Urothelium cell line (cell line): ENCODE results near the gene DENND6B.
"Not testable (repeated sequence)": the region's sequence is repeated elsewhere in the genome, so short reads cannot be mapped to it uniquely, and the experiment has no call there.

Experiments used
- DNase-seq: peaks from one replicate; pipeline ENCODE4 v3.0.0; 2011; ENCODE audit warnings: low spot score, mixed read lengths
- FAIRE-seq: peaks from 2 replicates; lab custom pipeline; 2011; peaks lifted over from hg19 to GRCh38; lab: Jason Lieb, UNC

DENND6B gene

GRCh38 chr22:50339945-50340879 lies 13.4 kb upstream of the DENND6B start:
- DNase-seq: no peak
- FAIRE-seq: peak; percentile 100

- FAIRE-seq (no peak), DNase-seq (no peak)
Observed at GRCh38 chr22:50338860-50339462, 12.1 kb upstream of the DENND6B start.

- DNase-seq (no peak), FAIRE-seq (no peak)
Observed at GRCh38 chr22:50338042-50338573, 11.3 kb upstream of the DENND6B start.

- DNase-seq (no peak), FAIRE-seq (no peak)
Observed at GRCh38 chr22:50337262-50338041, 10.6 kb upstream of the DENND6B start.

GRCh38 chr22:50334433-50334832 lies 7.6 kb upstream of the DENND6B start:
- not testable (repeated sequence) for DNase-seq, FAIRE-seq

GRCh38 chr22:50329236-50329635 lies 2.4 kb upstream of the DENND6B start:
- FAIRE-seq (no peak), DNase-seq (no peak)

- FAIRE-seq: peak; percentile 17
- DNase-seq: no peak
Observed at GRCh38 chr22:50327711-50328019, 853 bp upstream of the DENND6B start.

GRCh38 chr22:50326225-50326955 lies 422 bp downstream of the DENND6B start:
- DNase-seq: no peak

GRCh38 chr22:50325444-50326224 lies 1.2 kb downstream of the DENND6B start:
- DNase-seq (no peak), FAIRE-seq (peak; percentile 23)

More at GRCh38 chr22:50326225-50326955, 422 bp downstream of the DENND6B start:
- no peak for FAIRE-seq

- DNase-seq: no peak
- FAIRE-seq: peak; percentile 80
Observed at GRCh38 chr22:50323900-50324299, 2.9 kb downstream of the DENND6B start.

GRCh38 chr22:50322382-50323104 lies 4.3 kb downstream of the DENND6B start:
- not testable (repeated sequence) for DNase-seq, FAIRE-seq

- no peak for DNase-seq
- FAIRE-seq: no peak
Observed at GRCh38 chr22:50320671-50321325, 6.0 kb downstream of the DENND6B start.

- DNase-seq (no peak), FAIRE-seq (peak; percentile 5)
Observed at GRCh38 chr22:50320116-50320515, 6.7 kb downstream of the DENND6B start.

GRCh38 chr22:50319503-50319951 lies 7.3 kb downstream of the DENND6B start:
- DNase-seq: no peak
- FAIRE-seq: no peak

GRCh38 chr22:50318698-50319411 lies 8.0 kb downstream of the DENND6B start:
- DNase-seq: no peak
- peak; percentile 17 for FAIRE-seq

- no peak for DNase-seq
- no peak for FAIRE-seq
Observed at GRCh38 chr22:50318356-50318697, 8.5 kb downstream of the DENND6B start.

- FAIRE-seq (no peak), DNase-seq (no peak)
Observed at GRCh38 chr22:50317674-50318073, 9.1 kb downstream of the DENND6B start.

- no peak for DNase-seq
Observed at GRCh38 chr22:50317178-50317577, 9.6 kb downstream of the DENND6B start.

More at GRCh38 chr22:50317178-50317577, 9.6 kb downstream of the DENND6B start:
- no peak for FAIRE-seq
